NT2/D1 (cell line): ENCODE results near the gene DPH7.

ENCODE experiments used
- SUZ12 ChIP-seq: IDR thresholded peaks from 2 replicates; pipeline ENCODE4 v1.6.1; 2011; ENCODE audit not compliant: insufficient read length, insufficient read depth; ENCODE audit errors: extremely low read depth
- YY1 ChIP-seq: IDR thresholded peaks from 2 replicates; pipeline ENCODE4 v1.6.1; 2011; ENCODE audit not compliant: insufficient read length, insufficient read depth
- ZNF274 ChIP-seq: IDR thresholded peaks from 2 replicates; pipeline ENCODE4 v1.6.1; 2011; ENCODE audit warnings: mild to moderate bottlenecking, low read depth, low read length

- TF ChIP-seq YY1 = no peak
- no peak for TF ChIP-seq ZNF274
- TF ChIP-seq SUZ12 = no peak
These were observed 41.3 kb upstream of the DPH7 start for GRCh38 chr9:137620048-137620405.
